Measurements from ENCODE around the gene CXCR5. TPM values are rescaled to one million over a fixed set of nuclear protein-coding genes. Genes with fewer than 3 reads are reported as not detected.

CXCR5 gene
- total and polyA plus RNA-seq, 10 donors: 25.0 to 66.6 (median 34.3) TPM

DNA sequence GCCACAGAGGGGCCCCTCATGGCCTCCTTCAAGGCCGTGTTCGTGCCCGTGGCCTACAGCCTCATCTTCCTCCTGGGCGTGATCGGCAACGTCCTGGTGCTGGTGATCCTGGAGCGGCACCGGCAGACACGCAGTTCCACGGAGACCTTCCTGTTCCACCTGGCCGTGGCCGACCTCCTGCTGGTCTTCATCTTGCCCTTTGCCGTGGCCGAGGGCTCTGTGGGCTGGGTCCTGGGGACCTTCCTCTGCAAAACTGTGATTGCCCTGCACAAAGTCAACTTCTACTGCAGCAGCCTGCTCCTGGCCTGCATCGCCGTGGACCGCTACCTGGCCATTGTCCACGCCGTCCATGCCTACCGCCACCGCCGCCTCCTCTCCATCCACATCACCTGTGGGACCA, 10.0 kb downstream of the CXCR5 start:
- H3K27ac ChIP-seq: peak overlapping the region in 7 of 8 donors; percentile 51 to 89 (median 82)
- peaks cover 0 to 55% (median 14%) of the 10 kb centered on the region in 6 donors for H3K36me3 ChIP-seq
- no peaks in the 10 kb centered on the region for H3K9me3 ChIP-seq
- WGBS, 5 donors: 93 to 95% (median 94%) methylated on average over 22 of the region's 22 CpGs
- H3K4me1 ChIP-seq: peaks cover 59 to 100% (median 93%) of the 10 kb centered on the region in 6 donors
- intact Hi-C loops (cut with DNase I; ENCODE audit: low total_unique reads): loop anchor here (5.0 kb wide), 1 partner anchor 101 kb away; the partner anchor contains the start of gene DDX6
- no peak overlapping the region for H3K4me3 ChIP-seq
- H3K27me3 ChIP-seq (replicated peaks in 1 of 7): no peaks in the 10 kb centered on the region
- no peak for TF ChIP-seq POLR2AphosphoS5 (IDR thresholded peaks at IDR 0.05)
- TF ChIP-seq, protein P1, sequence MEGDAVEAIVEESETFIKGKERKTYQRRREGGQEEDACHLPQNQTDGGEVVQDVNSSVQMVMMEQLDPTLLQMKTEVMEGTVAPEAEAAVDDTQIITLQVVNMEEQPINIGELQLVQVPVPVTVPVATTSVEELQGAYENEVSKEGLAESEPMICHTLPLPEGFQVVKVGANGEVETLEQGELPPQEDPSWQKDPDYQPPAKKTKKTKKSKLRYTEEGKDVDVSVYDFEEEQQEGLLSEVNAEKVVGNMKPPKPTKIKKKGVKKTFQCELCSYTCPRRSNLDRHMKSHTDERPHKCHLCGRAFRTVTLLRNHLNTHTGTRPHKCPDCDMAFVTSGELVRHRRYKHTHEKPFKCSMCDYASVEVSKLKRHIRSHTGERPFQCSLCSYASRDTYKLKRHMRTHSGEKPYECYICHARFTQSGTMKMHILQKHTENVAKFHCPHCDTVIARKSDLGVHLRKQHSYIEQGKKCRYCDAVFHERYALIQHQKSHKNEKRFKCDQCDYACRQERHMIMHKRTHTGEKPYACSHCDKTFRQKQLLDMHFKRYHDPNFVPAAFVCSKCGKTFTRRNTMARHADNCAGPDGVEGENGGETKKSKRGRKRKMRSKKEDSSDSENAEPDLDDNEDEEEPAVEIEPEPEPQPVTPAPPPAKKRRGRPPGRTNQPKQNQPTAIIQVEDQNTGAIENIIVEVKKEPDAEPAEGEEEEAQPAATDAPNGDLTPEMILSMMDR (IDR thresholded peaks at IDR 0.05 in 8 of 11, conservative IDR thresholded peaks at IDR 0.05 in 3 of 11): no peak
- TF ChIP-seq POLR2A (IDR thresholded peaks at IDR 0.05): no peak
- peak; percentile 83 for DNase-seq

DNA sequence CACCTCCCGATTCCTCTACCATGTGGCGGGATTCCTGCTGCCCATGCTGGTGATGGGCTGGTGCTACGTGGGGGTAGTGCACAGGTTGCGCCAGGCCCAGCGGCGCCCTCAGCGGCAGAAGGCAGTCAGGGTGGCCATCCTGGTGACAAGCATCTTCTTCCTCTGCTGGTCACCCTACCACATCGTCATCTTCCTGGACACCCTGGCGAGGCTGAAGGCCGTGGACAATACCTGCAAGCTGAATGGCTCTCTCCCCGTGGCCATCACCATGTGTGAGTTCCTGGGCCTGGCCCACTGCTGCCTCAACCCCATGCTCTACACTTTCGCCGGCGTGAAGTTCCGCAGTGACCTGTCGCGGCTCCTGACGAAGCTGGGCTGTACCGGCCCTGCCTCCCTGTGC, 10.5 kb downstream of the CXCR5 start:
- Histone ChIP-seq H3K27me3 (replicated peaks in 1 of 7) (no peaks in the 10 kb centered on the region), H3K4me3 (peak overlapping the region in 1 of 8 donors; percentile 55), H3K4me1 (peaks cover 54 to 100% (median 88%) of the 10 kb centered on the region in 6 donors), H3K27ac (peak overlapping the region in 6 of 8 donors; percentile 69 to 89 (median 81)), H3K36me3 (peaks cover 0 to 60% (median 19%) of the 10 kb centered on the region in 6 donors), H3K9me3 (no peaks in the 10 kb centered on the region)
- peak; percentile 76 for DNase-seq
- 66 to 94% (median 89%) methylated on average over 6 to 19 of the region's 19 CpGs for WGBS, 5 donors
- peak; percentile 34 to 81 (median 47) for TF ChIP-seq POLR2AphosphoS5 (IDR thresholded peaks at IDR 0.05)
- TF ChIP-seq, protein P1 (IDR thresholded peaks at IDR 0.05 in 8 of 11, conservative IDR thresholded peaks at IDR 0.05 in 3 of 11): no peak
- intact Hi-C loops (cut with DNase I; ENCODE audit: low total_unique reads): loop anchor here (5.0 kb wide), 1 partner anchor 102 kb away; the partner anchor contains the start of gene DDX6

DNA sequence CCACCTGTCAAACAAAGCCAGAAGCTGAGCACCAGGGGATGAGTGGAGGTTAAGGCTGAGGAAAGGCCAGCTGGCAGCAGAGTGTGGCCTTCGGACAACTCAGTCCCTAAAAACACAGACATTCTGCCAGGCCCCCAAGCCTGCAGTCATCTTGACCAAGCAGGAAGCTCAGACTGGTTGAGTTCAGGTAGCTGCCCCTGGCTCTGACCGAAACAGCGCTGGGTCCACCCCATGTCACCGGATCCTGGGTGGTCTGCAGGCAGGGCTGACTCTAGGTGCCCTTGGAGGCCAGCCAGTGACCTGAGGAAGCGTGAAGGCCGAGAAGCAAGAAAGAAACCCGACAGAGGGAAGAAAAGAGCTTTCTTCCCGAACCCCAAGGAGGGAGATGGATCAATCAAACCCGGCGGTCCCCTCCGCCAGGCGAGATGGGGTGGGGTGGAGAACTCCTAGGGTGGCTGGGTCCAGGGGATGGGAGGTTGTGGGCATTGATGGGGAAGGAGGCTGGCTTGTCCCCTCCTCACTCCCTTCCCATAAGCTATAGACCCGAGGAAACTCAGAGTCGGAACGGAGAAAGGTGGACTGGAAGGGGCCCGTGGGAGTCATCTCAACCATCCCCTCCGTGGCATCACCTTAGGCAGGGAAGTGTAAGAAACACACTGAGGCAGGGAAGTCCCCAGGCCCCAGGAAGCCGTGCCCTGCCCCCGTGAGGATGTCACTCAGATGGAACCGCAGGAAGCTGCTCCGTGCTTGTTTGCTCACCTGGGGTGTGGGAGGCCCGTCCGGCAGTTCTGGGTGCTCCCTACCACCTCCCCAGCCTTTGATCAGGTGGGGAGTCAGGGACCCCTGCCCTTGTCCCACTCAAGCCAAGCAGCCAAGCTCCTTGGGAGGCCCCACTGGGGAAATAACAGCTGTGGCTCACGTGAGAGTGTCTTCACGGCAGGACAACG, 11.7 kb downstream of the CXCR5 start:
- WGBS, 5 donors: 47 to 58% (median 50%) methylated on average over 24 to 26 of the region's 26 CpGs
- H3K9me3 ChIP-seq: no peaks in the 10 kb centered on the region
- H3K27me3 ChIP-seq (replicated peaks in 1 of 7): no peaks in the 10 kb centered on the region
- peaks cover 46 to 94% (median 76%) of the 10 kb centered on the region in 6 donors for H3K4me1 ChIP-seq
- DNase-seq: peak; percentile 94
- H3K4me3 ChIP-seq: peak overlapping the region in 5 of 8 donors; percentile 3 to 55 (median 11)
- peak overlapping the region; percentile 58 to 89 (median 78) for H3K27ac ChIP-seq
- TF ChIP-seq POLR2AphosphoS5 (IDR thresholded peaks at IDR 0.05) (peak; percentile 86 to 93 (median 88)), POLR2A (IDR thresholded peaks at IDR 0.05) (no peak)
- TF ChIP-seq, protein P1 (IDR thresholded peaks at IDR 0.05 in 8 of 11, conservative IDR thresholded peaks at IDR 0.05 in 3 of 11): peak in 1 of 11 experiments; percentile 37
- peaks cover 0 to 65% (median 31%) of the 10 kb centered on the region in 6 donors for H3K36me3 ChIP-seq
- intact Hi-C loops (cut with DNase I; ENCODE audit: low total_unique reads): no loop called here

DNA sequence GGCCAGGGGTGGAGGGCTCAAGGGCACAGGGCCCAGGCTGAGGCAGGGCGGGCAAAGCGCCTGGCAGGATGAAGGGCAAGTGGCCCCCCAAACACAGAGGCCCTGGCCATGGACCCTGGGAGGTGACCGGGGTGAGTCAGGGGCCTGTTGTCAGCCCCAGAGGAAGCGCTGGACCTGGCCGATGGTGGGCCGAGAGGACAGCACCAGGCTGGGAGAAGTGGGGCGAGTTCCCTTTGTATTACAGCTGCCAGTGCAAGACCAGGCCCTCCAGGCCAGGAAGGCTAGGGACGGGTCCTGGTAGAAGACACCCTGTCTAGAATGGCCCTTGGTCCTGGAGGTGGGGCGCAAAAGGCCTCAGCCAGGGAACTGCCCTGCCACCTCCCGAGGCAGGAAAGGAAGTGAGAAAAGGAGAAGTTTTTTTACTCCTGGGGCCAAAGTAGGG, 12.8 kb downstream of the CXCR5 start:
- Histone ChIP-seq H3K36me3 (peaks cover 0 to 76% (median 42%) of the 10 kb centered on the region in 6 donors), H3K4me3 (peak overlapping the region in 1 of 8 donors; percentile 55), H3K4me1 (peaks cover 46 to 82% (median 65%) of the 10 kb centered on the region in 6 donors), H3K27ac (peak overlapping the region; percentile 53 to 89 (median 78)), H3K27me3 (replicated peaks in 1 of 7) (no peaks in the 10 kb centered on the region), H3K9me3 (no peaks in the 10 kb centered on the region)
- DNase-seq: peak; percentile 82
- intact Hi-C loops (cut with DNase I; ENCODE audit: low total_unique reads): no loop called here
- WGBS, 5 donors: 51 to 66% (median 58%) methylated on average over 10 of the region's 10 CpGs
- TF ChIP-seq POLR2AphosphoS5 (IDR thresholded peaks at IDR 0.05): peak; percentile 56 to 80 (median 61)
- TF ChIP-seq, protein P1 (IDR thresholded peaks at IDR 0.05 in 8 of 11, conservative IDR thresholded peaks at IDR 0.05 in 3 of 11): no peak
- TF ChIP-seq POLR2A (IDR thresholded peaks at IDR 0.05): no peak

Data from spleen (tissue), 11 donors.